ENCODE measurements around the gene ARHGAP31.

ARHGAP31 gene

GRCh38 chr3:119469418-119470189 lies 175.4 kb downstream of the ARHGAP31 start:
- ChIA-PET POLR2A (ENCODE audit: low non-redundant PET) (interaction anchor here (1.2 kb wide), 1 partner anchor 29 kb away, joined by 3 read pairs; the partner anchor contains the start of gene TIMMDC1), CTCF (interaction anchor here (0.6 kb wide), 1 partner anchor 9 kb away, joined by 4 read pairs; no protein-coding TSS in a partner anchor)
- H3K27ac ChIP-seq, result peak overlapping the region; percentile 74
- peak; percentile 11 for DNase-seq (ENCODE audit: low spot score)
- TF ChIP-seq, protein P1, sequence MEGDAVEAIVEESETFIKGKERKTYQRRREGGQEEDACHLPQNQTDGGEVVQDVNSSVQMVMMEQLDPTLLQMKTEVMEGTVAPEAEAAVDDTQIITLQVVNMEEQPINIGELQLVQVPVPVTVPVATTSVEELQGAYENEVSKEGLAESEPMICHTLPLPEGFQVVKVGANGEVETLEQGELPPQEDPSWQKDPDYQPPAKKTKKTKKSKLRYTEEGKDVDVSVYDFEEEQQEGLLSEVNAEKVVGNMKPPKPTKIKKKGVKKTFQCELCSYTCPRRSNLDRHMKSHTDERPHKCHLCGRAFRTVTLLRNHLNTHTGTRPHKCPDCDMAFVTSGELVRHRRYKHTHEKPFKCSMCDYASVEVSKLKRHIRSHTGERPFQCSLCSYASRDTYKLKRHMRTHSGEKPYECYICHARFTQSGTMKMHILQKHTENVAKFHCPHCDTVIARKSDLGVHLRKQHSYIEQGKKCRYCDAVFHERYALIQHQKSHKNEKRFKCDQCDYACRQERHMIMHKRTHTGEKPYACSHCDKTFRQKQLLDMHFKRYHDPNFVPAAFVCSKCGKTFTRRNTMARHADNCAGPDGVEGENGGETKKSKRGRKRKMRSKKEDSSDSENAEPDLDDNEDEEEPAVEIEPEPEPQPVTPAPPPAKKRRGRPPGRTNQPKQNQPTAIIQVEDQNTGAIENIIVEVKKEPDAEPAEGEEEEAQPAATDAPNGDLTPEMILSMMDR (conservative IDR thresholded peaks at IDR 0.05; ENCODE audit: low read depth), result no peak

Data from RWPE1 (cell line).